ENCODE measurements around the gene COL11A1.

COL11A1 gene

DNA sequence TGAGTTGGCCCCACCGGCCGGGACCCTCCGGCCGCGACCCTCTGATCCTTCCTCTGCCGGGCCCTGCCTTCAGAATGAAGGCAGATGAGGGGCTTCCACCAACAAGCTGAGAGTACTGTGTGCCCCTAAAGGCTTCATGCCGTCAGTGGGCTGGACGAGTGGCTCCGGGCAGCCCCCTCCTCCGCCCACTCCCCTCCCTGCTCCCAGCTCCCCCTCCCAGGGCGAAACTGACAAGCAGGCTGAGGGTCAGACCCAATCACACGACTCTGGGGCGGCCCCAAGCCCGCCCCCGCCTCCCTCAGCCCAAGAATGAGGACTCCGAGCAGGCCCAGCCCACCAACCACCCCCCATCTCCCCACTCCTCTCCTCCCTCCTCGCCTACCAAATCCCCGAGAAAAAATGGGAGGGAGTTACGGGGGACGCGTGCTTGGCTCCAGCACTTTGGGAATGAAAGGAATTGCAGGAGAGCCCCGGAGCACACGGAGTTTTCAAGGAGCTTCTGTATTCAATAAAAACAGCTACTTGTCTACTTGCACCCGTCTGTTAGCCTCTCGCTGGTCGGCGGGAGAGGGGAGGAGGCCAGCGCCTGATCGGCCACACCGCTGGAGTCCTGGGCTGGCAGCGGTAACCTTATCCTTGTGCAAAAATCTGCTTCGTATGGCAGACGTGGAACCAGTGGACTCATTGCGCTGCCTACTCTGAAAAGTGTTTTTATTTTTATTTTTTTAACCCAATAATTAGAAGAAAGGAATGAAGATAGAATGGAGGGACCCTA, at the start of gene COL11A1:
Gene COL11A1, minus strand, starts transcription at position 147 of the 775 bp plus-strand sequence. CDS start 344 bp downstream, outside the sequence.
- no peak for DNase-seq (ENCODE audit: low read depth)
- no peak for TF ChIP-seq CTCF (conservative IDR thresholded peaks at IDR 0.05; ENCODE audit: control insufficient read depth, insufficient read depth, low read depth, low read length)

DNA sequence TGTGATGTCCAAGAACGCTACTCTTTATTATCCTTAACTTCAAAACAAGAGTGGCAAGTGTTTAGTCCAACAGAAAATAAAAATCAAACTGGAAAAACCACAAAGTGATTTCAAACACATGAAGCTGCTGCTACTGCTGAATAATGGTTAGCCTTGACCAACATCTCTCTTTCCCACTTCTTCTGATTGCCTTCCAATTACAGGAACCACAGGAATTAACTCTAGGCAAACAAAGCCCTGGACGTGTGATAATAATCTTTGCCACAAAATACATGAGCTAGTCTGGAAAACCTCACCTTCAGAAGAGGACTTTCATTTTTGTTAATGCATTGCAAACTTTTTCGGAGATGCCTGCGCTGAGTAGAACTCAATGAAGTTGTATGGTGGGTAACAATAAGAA, 48.6 kb upstream of the COL11A1 start:
- H3K4me3 ChIP-seq (ENCODE audit: control insufficient read depth, low read depth, low read length) = no peak overlapping the region
- no peak for TF ChIP-seq CTCF (conservative IDR thresholded peaks at IDR 0.05; ENCODE audit: control insufficient read depth, insufficient read depth, low read depth, low read length)
- DNase-seq (ENCODE audit: low read depth) = no peak

More for the DNA sequence above, at the start of gene COL11A1:
- H3K4me3 ChIP-seq (ENCODE audit: control insufficient read depth, low read depth, low read length) = peak within 1 kb of the TSS; percentile 53

DNA sequence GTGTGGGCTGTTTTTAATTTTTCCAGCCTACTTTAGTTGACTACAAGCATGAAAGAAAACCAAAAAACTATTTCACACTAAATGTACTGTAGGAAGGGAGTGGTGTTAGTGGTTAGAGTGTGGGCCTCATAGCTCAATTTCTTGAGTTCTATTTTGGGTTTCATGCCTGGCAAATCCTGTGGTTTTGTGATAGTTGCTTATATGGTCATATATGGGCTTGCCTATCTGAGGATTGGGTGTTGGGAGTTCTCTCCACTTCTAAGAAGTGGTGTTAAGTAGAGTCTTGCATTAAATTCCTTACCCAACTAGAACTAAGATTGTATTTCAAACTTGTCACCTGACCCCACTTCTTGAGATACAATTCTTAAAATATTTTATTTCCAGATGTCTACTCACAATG, 37.8 kb upstream of the COL11A1 start:
- TF ChIP-seq CTCF (conservative IDR thresholded peaks at IDR 0.05; ENCODE audit: control insufficient read depth, insufficient read depth, low read depth, low read length) = no peak
- H3K4me3 ChIP-seq (ENCODE audit: control insufficient read depth, low read depth, low read length) = no peak overlapping the region
- peak; percentile 22 for DNase-seq (ENCODE audit: low read depth)

- TF ChIP-seq CTCF (conservative IDR thresholded peaks at IDR 0.05; ENCODE audit: control insufficient read depth, insufficient read depth, low read depth, low read length) = no peak
- no peak for DNase-seq (ENCODE audit: low read depth)
- H3K4me3 ChIP-seq (ENCODE audit: control insufficient read depth, low read depth, low read length) = no peak overlapping the region
These were observed 37.1 kb upstream of the COL11A1 start for GRCh38 chr1:103145449-103145848.

DNA sequence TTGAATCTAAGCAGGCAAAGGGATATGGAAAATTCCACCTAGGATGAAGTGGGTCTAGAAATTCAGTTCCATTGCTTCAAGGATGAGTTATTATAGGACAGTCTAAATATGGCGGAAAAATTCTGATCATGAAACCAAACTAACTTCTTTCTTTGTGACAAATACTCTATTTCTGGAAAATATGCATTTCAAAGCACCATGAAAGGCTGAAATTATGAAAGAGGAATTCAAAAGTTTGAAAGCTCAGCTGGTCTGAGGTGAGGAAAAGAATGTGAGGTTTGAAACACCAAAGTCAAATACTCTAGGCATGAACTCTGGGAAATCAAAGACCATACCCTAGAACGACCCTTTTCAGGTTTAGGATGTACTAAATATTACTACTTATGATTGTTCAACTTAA, 36.4 kb upstream of the COL11A1 start:
- H3K4me3 ChIP-seq (ENCODE audit: control insufficient read depth, low read depth, low read length) = no peak overlapping the region
- DNase-seq (ENCODE audit: low read depth) = no peak
- TF ChIP-seq CTCF (conservative IDR thresholded peaks at IDR 0.05; ENCODE audit: control insufficient read depth, insufficient read depth, low read depth, low read length) = no peak

GRCh38 chr1:103142461-103142860, 34.1 kb upstream of the COL11A1 start:
- no peak for DNase-seq (ENCODE audit: low read depth)
- no peak for TF ChIP-seq CTCF (conservative IDR thresholded peaks at IDR 0.05; ENCODE audit: control insufficient read depth, insufficient read depth, low read depth, low read length)
- no peak overlapping the region for H3K4me3 ChIP-seq (ENCODE audit: control insufficient read depth, low read depth, low read length)

Measured in fibroblast of mammary gland (primary cell).